ENCODE data around the gene ACADM.
"Not testable (repeated sequence)": the region's sequence is repeated elsewhere in the genome, so short reads cannot be mapped to it uniquely, and the experiment has no call there.

Gene ACADM

GRCh38 chr1:75736016-75736415 is 11.5 kb downstream of the ACADM start:
- no peak for DNase-seq (ENCODE audit: low read depth, low spot score)

GRCh38 chr1:75742047-75742625 is 17.6 kb downstream of the ACADM start:
- no peak for DNase-seq (ENCODE audit: low read depth, low spot score)

- no peak for DNase-seq (ENCODE audit: low read depth, low spot score)
These were observed 20.8 kb downstream of the ACADM start for GRCh38 chr1:75745276-75745675.

GRCh38 chr1:75757210-75757609 is 32.7 kb downstream of the ACADM start:
- not testable (repeated sequence) for DNase-seq (ENCODE audit: low read depth, low spot score)

DNA sequence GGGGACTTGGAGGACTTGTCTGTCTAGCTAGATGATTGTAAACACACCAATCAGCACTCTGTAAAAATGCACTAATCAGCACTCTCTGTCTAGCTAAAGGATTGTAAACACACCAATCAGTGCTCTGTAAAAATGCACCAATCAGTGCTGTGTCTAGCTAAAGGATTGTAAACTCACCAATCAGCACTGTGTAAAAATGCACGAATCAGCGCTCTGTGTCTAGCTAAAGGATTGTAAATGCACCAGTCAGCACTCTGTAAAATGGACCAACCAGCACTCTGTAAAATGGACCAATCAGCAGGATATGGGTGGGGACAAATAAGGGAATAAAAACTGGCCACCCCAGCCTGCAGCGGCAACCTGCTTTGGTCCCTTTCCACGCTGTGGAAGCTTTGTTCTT is 34.0 kb downstream of the ACADM start:
- not testable (repeated sequence) for DNase-seq (ENCODE audit: low read depth, low spot score)

DNA sequence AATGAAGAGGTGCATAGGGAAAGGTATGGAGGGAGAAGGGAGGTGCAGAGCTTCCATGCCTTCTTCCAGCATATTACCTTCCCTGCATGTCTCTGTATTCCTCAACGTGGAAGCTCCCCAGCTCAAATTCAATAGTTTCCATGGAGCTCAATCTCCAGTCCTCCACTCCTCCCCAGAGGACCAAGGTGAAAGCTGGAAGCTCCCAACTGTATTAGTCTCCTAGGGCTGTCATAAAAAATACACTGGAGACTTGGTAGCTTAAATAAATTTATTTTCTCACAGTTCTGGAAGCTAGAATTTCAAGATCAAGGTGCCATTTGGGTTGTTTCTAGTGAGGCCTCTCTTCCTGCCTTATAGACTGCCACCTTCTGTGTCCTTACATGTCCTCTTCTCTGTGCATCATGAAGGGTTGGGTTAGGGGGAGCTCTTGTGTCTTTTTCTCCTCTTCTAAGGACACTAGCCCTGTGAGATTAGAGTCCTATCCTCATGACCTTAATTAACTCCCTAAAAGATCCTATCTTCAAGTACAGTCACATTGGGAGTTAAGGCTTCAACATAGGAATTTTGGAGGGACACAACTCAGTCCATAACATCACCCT is 39.6 kb downstream of the ACADM start:
- no peak for DNase-seq (ENCODE audit: low read depth, low spot score)

DNA sequence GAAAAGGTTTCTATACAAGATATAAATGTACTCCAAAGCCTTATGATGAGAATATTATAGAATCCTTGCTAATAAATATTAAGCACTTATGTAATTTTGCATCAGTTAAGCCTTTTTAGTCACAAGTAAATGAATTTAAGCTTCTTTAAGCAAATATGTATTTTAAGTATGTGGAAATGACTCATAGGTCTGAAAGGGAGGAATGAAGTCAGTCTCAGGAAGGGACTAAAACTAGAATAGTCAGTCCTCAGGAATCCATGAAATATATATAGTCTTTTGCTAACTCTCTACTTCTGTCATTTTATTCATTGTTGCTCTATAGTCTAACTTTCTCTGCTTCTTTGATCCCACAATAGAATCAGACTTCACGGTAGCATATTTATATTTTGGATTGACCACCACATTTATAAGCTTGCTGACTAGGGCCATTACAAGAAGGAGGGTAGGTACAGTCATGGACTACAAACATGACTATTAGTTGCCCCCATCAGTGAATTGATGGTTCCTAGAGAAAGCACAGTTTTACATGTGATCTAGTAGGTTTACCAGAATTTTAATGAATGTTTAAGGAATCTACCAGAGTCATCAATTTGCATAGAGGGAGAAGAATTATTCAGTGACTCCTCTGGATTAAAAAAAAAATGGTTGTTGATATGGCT is 41.3 kb downstream of the ACADM start:
- DNase-seq (ENCODE audit: low read depth, low spot score), result no peak

DNA sequence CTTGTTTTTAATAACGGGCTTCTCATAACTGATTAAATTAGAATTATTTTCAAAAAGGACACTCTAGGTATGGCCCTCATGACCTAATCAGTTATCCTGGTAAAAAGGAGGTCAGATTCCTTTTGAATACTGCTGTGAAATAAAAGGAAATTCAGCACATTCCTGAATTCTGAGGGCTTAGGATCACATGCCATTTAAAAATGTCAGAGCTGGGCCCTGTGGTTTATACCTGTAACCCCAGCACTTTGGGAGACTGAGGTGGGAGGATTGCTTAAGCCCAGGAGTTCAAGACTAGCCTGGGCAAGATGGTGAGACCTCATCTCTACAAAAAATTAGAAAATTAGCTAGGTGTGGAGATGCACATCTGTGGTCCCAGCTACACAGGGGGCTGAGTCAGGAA is 43.5 kb downstream of the ACADM start:
- DNase-seq (ENCODE audit: low read depth, low spot score), result no peak

GRCh38 chr1:75770761-75771160 is 46.3 kb downstream of the ACADM start:
- DNase-seq (ENCODE audit: low read depth, low spot score), result no peak

GRCh38 chr1:75771978-75772377 is 47.5 kb downstream of the ACADM start:
- no peak for DNase-seq (ENCODE audit: low read depth, low spot score)

- DNase-seq (ENCODE audit: low read depth, low spot score), result not testable (repeated sequence)
These were observed 53.3 kb downstream of the ACADM start for GRCh38 chr1:75777812-75778211.

GRCh38 chr1:75778694-75779093 is 54.2 kb downstream of the ACADM start:
- not testable (repeated sequence) for DNase-seq (ENCODE audit: low read depth, low spot score)

DNA sequence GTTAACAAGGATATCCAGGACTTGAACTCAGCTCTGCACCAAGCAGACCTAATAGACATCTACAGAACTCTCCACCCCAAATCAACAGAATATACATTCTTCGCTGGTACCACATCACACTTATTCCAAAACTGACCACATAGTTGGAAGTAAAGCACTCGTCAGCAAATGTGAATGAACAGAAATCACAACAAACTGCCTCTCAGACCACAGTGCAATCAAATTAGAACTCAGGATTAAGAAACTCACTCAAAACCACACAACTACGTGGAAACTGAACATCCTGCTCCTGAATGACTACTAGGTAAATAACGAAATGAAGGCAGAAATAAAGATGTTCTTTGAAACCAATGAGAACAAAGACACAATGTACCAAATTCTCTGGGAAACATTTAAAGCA is 55.7 kb downstream of the ACADM start:
- not testable (repeated sequence) for DNase-seq (ENCODE audit: low read depth, low spot score)

DNA sequence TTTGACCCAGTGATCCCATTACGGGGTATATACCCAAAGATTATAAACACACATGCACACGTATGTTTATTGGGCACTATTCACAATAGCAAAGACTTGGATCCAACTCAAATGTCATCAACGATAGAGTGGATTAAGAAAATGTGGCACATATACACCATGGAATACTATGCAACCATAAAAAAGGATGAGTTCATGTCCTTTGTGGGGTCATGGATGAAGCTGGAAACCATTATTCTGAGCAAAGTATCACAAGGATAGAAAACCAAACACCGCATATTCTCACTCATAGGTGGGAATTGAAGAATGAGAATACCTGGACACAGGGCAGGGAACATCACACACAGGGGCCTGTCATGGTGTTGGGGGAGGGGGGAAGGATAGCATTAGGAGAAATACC is 59.4 kb downstream of the ACADM start:
- DNase-seq (ENCODE audit: low read depth, low spot score), result not testable (repeated sequence)

GRCh38 chr1:75785320-75785982 is 60.9 kb downstream of the ACADM start:
- DNase-seq (ENCODE audit: low read depth, low spot score), result no peak

GRCh38 chr1:75785983-75786853 is 61.7 kb downstream of the ACADM start, which contains the start of gene RABGGTB:
Gene RABGGTB (plus strand): TSS chr1:75786256. CDS start chr1:75786272, 16 bp downstream.
- peak; percentile 84 for DNase-seq (ENCODE audit: low read depth, low spot score)

GRCh38 chr1:75786901-75787493 is 62.5 kb downstream of the ACADM start:
- no peak for DNase-seq (ENCODE audit: low read depth, low spot score)

- no peak for DNase-seq (ENCODE audit: low read depth, low spot score)
These were observed 63.0 kb downstream of the ACADM start for GRCh38 chr1:75787524-75787923.

DNA sequence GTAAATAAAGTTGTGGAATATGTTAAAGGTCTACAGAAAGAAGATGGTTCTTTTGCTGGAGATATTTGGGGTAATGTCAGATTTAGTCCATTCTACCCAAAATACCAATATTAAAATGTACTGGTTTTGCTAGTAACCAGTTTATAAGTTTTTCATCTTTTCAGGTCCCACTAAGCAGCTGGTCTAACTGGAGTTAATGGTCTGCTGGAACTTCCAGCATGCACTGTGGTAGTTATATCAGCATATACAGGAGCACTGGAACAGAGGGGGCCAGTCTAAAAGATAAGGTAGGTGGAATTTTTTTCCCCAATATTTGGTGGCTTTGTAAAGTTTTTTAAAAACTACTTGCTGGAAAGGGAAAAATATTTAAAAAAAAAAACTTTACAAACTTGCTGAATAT is 65.5 kb downstream of the ACADM start:
- DNase-seq (ENCODE audit: low read depth, low spot score), result no peak

DNA sequence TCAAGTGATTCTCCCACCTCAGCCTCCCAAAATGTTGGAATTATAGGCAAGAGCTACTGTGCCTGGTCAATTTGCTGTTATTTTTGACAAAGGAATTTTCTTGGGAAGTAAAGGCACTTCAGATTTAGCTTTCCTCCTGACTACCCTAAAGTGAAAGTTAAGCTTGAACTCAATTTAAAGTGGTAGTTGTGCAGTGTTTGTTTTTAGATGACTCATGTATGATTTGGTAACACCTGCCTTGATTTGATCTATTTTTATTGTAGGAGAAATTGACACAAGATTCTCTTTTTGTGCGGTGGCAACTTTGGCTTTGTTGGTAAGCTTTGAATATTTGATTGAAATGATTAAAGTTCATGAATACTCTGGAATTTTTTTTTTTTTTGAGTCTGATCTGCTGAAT is 66.5 kb downstream of the ACADM start:
- DNase-seq (ENCODE audit: low read depth, low spot score), result no peak

DNA sequence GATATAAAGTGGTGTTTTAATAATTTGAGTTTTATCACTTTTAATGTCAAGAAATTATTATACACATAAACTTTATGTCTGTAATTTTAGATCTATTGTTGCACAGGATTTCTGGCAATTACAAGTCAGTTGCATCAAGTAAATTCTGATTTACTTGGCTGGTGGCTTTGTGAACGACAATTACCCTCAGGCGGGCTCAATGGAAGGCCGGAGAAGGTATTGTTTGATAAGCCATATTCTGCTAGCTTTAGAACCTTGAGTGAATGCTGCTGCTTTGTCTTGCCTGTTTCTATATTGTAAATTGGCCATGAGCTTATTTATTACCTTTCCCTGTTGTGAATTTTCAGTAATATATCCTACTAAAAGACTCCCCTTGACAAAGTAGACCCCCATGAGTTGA is 67.6 kb downstream of the ACADM start:
- no peak for DNase-seq (ENCODE audit: low read depth, low spot score)

All from activated CD4-positive, CD25-positive, alpha-beta regulatory T cell treated with anti-CD3 and anti-CD28 coated beads, Interleukin-2, amount 50 U/mL, for 16 hours (primary cell).